Umbilical cord (tissue), 2 donors: ENCODE measurements around the gene SMG7. TPM values are rescaled to one million over a fixed set of nuclear protein-coding genes. Genes with fewer than 3 reads are reported as not detected.
A peak's percentile ranks its signal among the peaks of the same experiment; 100 is the strongest.

Experiments used
- DNase-seq: peaks from one replicate; pipeline ENCODE4 v3.0.0-alpha.2; 2015; ENCODE audit warnings: low spot score
- total RNA-seq: library from RNA; depleted of rRNA; stranded (reverse); fragments of >200 nt; gene quantifications from one replicate; pipeline ENCODE4 v1.2.3, GENCODE V29; 2014; ENCODE audit warnings: low replicate concordance; ENCODE audit not compliant: insufficient read depth

The SMG7 gene
- total RNA-seq, 1 donor from 2014 or later, result 27.2 TPM

DNA sequence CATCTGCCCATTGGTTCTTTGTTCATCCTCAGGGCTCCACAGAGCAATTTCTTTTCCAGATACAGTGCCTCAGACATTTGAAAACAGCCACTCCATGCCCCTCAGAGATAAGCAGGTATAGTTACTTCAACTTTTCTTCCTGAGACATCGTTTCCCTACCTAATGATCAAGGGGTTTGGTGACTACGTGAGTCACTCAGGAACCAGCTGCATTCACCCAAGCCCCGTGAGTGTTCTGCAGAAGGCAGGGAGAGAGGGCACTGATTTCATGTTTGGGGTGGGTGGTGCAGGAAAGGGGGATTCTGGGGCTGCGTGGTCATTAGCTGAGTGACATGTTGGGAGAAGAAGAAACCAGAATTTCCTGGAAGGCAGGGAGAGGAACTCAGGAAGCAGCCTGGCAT is 93.0 kb downstream of the SMG7 start:
- DNase-seq, result no peak

DNA sequence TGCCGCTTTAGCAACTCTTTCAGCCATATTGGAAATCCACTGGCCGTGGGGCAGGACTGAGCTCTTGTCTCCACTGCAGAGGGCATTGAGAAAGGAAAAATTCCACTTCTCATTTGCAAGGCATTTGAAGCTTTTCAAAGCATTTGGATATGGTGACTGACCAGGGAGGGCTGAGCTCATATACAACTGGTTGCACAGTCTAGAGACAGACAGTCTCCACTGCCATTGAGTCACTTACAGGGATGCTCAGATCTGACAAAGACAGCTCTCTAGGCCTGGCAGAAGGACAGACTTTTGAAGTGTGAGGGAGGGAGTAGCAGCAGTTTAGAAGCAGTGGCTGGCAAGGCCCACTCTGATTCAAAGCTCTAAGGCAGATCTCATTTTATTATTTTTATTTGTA is 93.7 kb downstream of the SMG7 start:
- DNase-seq, result no peak

DNA sequence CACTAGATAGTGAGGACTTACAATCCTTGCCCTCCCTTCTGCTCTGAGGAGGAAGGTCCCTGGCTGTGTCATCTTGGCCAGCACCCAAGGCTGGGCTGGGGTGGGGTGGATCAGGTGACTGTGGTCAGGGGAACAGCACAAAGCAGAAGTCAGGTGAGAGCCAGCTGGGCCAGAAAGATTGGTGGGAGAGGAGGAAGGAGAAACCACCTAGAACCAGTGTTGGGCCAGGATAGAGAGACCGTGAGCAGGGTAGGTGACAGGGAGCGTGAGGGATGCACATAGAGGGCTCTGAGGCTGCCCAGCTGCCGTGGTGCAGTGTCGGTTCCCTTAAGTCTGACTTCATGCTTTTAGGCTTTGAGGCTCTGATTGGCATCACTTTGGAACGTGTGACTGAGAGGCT is 95.3 kb downstream of the SMG7 start:
- DNase-seq, result no peak

DNA sequence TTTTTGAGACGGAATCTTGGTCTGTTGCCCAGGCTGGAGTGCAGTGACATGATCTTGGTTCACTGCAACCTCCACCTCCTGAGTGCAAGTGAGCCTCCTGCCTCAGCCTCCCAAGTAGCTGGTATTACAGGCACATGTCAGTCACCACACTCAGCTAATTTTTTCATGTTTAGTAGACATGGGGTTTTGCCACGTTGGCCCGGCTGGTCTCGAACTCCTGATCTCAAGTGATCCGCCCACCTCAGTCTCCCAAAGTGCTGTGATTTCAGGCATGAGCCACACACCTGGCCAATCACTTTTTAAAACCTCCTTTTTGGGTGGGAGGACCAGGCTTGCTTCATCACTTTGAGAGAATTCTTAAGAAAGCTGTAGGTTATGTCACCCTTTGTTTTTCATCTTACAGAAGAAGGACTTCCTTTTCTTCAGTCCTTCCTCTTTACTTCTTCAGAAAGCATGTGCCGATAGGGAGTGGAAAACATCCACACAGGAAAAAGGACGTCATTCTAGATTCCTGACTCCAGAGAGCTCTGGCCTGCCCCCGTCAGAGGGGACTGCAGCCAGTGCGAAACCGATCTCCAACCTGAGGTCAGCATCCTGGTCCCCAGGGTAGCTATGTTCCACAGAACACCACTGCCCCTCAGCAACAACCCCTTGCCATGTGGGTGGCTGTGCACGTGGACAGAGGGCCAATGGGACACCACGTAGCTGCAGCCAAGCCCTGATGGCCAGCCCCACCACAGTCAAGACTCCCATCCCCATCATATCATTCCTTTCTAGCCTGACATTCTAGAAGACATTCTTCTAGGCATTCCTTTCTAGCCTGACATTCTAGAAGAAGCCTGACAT is 96.1 kb downstream of the SMG7 start:
- DNase-seq, result peak; percentile 29

DNA sequence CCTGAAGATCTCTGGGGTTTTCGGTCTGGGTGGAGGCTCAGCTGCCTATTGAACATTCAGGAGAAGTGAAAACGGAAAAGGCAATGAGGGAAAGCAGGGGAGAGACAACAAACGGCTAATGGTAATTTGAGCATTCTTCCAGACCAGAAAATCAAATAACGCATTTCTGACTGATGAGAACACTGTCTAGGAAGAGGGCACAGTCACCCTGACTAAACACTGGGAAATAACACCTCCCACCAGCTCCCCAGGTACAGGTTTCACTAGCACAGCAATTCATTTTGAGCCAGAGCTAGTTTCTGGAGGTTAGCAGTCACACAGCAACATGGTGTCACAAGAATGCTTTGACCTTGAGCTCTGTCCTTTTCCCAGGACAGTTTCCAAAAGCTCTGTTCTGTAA is 96.8 kb downstream of the SMG7 start:
- DNase-seq, result no peak

GRCh38 chr1:183569801-183570200 is 97.5 kb downstream of the SMG7 start:
- no peak for DNase-seq

- DNase-seq, result no peak
Measured at GRCh38 chr1:183570451-183570850, 98.2 kb downstream of the SMG7 start.

- no peak for DNase-seq
Measured at GRCh38 chr1:183571678-183572268, 99.5 kb downstream of the SMG7 start.

DNA sequence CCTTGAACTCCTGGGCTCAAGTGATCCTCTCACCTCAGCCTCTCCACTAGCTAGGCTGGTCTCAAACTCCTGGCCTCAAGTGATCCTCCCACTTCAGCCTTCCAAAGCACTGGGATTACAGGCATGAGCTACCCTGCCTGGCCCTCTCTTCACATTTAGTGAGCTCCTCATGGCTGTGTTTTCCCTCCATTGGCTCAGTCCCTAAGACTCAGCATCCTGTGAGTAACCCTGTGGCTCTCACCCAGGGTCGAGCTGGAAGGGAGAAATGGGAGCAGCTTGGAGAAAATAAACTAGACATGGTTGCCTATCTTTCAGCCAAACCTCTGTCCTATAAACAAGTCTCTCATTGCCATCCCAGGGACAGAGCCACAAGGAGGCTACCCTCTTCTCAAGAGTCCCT is 100.4 kb downstream of the SMG7 start:
- no peak for DNase-seq

DNA sequence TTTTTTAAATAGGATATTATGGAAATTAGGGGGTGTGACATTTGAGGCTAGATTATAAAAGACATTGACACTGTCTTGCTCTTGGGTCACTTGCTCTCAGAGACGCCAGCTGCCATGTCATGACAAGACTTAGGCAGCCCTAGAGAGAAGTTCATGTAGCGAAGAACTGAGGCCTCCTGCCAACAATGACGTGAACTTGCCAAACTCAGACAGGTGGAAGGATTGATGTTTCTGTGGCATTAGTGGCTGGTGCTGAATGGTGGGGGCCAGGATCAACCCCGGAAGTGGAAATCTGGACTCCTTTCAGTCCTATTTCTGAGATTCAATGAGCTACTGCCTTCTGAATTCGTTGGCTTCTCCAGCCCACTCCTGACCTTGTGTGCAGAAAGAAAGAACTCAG is 103.3 kb downstream of the SMG7 start:
- DNase-seq, result no peak

DNA sequence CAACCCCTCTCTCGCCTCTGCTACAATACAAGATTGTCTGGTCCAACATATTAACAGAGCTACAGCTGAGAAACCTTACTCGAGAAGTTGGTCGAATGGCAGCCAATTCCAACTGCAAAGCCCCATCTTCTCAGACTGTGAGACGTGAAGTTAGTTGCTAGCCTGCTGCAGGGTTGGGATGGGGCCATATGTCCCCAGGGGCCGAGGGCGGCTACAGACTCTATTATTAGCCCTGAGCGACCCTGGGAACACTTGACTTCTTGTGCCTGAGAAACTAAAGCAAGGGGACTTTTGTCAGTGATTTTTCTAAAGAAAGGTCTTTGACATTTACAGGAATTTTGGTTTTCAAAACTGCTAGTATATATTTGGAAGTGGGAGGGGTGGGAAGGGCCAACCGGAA is 104.2 kb downstream of the SMG7 start:
- no peak for DNase-seq

DNA sequence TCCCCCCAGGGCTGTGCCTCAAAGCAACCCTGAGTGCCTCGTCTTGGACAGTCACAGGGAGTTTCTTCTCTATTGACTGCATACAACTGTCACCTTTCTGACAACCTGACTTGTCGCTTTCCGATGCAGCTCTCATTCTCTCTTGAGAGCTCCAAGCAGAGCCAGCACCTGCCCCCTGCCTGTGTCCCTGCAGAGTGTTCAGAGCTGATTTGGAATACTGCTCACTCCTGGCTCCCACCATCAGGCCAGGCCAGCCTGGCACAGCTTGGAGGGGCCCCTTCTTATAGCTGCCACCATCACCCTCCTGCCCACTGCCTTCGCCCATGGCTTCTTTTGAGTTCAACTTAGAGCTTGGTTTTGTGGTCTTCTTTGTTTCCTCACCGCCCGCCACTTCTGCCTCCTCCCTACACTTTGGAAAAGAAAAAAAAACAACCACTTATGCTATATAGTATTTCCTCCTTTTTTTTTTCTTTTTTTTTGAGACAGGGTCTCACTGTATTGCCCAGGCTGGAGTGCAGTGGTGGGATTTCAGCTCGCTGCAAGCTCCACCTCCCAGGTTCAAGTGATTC is 105.7 kb downstream of the SMG7 start:
- no peak for DNase-seq

DNA sequence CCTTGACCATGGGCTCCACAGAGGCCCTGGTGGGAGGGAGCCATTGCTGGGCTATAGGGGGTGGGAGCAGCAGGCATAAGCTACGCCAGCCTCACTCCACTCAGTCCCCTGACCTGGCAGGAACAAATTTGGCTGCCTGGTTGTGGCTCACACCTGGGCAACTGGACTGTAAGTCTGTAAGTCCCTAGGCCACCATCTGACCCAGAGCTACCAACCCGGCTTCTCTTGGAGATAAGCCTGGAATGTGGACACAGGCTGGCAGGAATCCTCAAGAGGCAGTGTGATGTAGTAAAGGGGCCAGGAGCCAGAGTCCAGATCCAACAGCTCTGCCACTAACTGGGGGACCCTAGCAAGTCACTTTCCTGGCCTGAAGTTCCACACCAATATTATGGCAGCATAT is 106.6 kb downstream of the SMG7 start:
- no peak for DNase-seq

- DNase-seq, result peak; percentile 55
Measured at GRCh38 chr1:183580281-183580682, 108.0 kb downstream of the SMG7 start.

DNA sequence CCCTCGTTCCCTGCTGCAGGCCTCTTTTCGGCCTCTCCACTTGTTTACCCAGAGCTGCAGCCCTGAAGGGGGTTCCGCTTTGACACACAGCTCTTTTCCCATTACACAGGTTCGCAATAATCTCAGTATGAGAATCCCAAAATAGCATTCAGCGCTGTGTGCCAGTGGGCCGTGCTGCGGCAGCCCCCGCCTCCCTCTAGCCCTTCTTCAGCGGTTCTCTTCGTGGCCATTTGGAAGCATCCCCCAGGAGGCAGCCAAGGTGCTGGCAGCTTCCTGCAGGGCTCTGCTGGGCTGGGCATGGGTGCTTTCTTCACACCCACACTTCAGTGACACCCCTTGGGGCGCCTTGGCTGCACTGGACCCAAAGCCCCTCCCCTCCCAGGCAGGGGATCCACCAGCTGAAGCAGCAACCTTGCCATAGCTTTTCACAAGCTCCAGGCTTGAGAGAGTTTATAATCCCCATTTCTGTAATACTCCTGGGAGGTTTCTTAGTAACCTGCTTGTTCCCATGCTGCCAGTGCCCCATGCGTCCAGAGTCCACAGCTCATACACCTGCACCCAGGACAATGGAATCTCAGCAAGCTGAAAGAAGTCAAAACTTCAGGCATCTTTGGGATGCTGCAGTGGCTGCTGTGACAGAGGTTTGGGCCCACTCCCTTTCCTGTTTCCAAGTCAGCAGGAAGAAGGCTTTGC is 109.9 kb downstream of the SMG7 start:
- no peak for DNase-seq

DNA sequence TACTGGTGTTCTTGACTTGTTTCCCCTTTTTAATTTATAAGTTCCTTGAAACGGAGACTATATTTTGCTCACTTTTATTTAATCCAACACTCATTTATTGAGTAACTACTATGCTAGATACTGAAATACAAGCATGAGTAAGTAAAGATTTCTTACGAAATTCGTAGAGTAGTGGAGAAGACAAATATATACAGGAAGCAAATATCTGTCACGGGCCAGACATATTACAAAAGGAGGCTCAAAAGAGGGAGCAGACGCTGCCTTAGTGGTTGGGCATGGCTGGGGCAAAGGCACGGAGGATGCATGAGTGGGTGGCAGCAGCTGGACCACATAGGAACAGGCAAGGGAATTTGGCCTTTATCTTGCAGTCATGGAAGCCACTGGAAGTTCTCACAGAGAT is 111.2 kb downstream of the SMG7 start:
- no peak for DNase-seq

GRCh38 chr1:183584147-183584546 is 111.8 kb downstream of the SMG7 start:
- no peak for DNase-seq

DNA sequence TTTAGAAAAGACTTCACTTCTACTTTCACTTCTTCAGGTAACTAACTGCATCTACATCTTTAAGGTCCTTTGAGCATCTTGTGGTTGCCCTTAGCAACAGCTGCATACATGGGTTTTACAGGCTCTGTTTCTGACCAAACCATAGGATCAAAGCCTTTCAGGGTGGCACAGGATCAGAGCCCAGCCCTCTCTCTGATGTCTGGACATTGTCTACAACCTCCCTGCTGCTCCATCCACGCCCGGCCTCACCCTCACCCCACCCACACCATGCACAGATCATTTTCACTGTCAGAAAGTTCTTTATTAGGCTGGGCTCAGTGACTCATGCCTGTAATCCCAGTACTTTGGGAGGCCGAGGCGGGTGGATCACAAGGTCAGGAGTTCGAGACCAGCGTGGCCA is 112.7 kb downstream of the SMG7 start:
- DNase-seq, result peak; percentile 85

DNA sequence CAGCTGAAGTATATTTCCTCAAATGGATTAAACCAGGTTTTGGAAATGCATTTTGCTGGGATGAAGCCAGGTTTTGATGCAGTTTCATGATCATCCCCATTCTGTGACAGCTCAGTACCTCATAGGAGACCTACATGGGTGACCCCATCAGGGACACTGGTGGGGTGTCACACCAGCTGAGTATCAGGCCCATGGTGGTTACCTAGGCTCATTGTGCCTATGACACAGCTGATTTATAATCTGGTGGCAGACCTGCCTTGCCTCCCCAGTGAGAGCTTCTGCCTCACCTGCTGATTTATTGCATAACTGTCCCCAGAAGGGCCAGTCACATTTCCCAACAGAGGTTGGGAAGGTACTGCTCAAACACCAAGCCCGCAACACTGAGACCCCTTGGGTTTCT is 114.2 kb downstream of the SMG7 start:
- DNase-seq, result no peak

- DNase-seq, result no peak
Measured at GRCh38 chr1:183586926-183587325, 114.6 kb downstream of the SMG7 start.

- DNase-seq, result no peak
Measured at GRCh38 chr1:183588827-183589226, 116.5 kb downstream of the SMG7 start.

- no peak for DNase-seq
Measured at GRCh38 chr1:183589384-183589783, 117.1 kb downstream of the SMG7 start.

- no peak for DNase-seq
Measured at GRCh38 chr1:183589874-183590243, 117.6 kb downstream of the SMG7 start.
